Measurements from ENCODE around the gene UBASH3A. TPM values are rescaled to one million over a fixed set of nuclear protein-coding genes. Genes with fewer than 3 reads are reported as not detected.

UBASH3A gene
- total RNA-seq, 1 donor from 2014 or later = not detected

GRCh38 chr21:42364304-42364865 is 39.3 kb upstream of the UBASH3A start:
- no peaks in the 10 kb centered on the region for H3K27me3 ChIP-seq (ENCODE audit: control insufficient read depth, insufficient read depth, low read length)
- no peak for DNase-seq (ENCODE audit: low read depth)
- no peaks in the 10 kb centered on the region for H3K36me3 ChIP-seq (ENCODE audit: control insufficient read depth, insufficient read depth, low read length)
- FAIRE-seq = no peak
- no peak for TF ChIP-seq CTCF (IDR thresholded peaks at IDR 0.05; ENCODE audit: insufficient read depth, low read length, severe bottlenecking)
- H3K4me3 ChIP-seq (ENCODE audit: low read depth, low read length) = no peak overlapping the region

- FAIRE-seq (no peak), DNase-seq (ENCODE audit: low read depth) (no peak)
- H3K27me3 ChIP-seq (ENCODE audit: control insufficient read depth, insufficient read depth, low read length) = no peaks in the 10 kb centered on the region
- H3K4me3 ChIP-seq (ENCODE audit: low read depth, low read length) = no peak overlapping the region
- no peaks in the 10 kb centered on the region for H3K36me3 ChIP-seq (ENCODE audit: control insufficient read depth, insufficient read depth, low read length)
- no peak for TF ChIP-seq CTCF (IDR thresholded peaks at IDR 0.05; ENCODE audit: insufficient read depth, low read length, severe bottlenecking)
Measured at GRCh38 chr21:42365770-42366169, 37.9 kb upstream of the UBASH3A start.

DNA sequence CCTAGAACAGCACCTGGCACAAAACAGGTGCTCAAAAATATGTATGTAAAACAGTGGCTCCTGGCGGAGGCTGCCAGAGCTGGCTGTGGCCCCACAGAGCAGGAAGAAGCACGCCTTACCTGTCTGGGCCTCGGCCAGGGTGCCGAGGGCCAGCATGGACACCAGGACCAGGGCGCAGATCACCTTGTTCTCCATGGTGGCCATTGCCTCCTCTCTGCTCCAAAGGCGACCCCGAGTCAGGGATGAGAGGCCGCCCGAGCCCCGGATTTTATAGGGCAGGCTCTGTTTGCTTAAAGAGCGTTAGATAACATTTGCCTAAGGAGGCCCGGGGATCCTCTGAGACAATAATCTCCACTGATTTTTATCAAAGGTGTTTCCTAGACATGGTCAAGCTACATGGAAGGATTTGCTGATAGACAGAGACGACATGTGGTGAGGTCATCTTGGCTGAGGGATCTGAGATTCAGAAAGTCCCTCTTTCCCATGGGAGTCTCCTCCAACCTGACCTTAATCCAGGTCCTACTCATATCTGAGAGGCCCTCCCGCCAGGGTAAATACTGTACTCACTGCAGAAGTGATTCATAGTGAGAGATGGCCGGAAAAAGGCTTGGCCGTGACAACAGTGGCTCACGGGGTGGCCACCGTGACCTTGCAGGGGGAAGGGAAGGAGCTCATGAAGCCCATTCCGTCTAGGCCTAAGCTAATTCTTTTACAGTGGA is 37.3 kb upstream of the UBASH3A start, which contains the start of gene TFF1:
TSS of gene TFF1 (minus strand) at position 244 of the 719 bp plus-strand sequence. CDS start at position 204, 40 bp downstream.
- FAIRE-seq (peak; percentile 83), DNase-seq (ENCODE audit: low read depth) (peak; percentile 45)
- H3K27me3 ChIP-seq (ENCODE audit: control insufficient read depth, insufficient read depth, low read length) = no peaks in the 10 kb centered on the region
- no peak within 1 kb of the TSS for H3K4me3 ChIP-seq (ENCODE audit: low read depth, low read length)
- H3K36me3 ChIP-seq (ENCODE audit: control insufficient read depth, insufficient read depth, low read length) = no peaks in the 10 kb centered on the region
- TF ChIP-seq CTCF (IDR thresholded peaks at IDR 0.05; ENCODE audit: insufficient read depth, low read length, severe bottlenecking) = no peak

GRCh38 chr21:42367367-42368165 is 36.1 kb upstream of the UBASH3A start:
- no peaks in the 10 kb centered on the region for H3K27me3 ChIP-seq (ENCODE audit: control insufficient read depth, insufficient read depth, low read length)
- no peak for TF ChIP-seq CTCF (IDR thresholded peaks at IDR 0.05; ENCODE audit: insufficient read depth, low read length, severe bottlenecking)
- no peaks in the 10 kb centered on the region for H3K36me3 ChIP-seq (ENCODE audit: control insufficient read depth, insufficient read depth, low read length)
- FAIRE-seq = no peak
- no peak overlapping the region for H3K4me3 ChIP-seq (ENCODE audit: low read depth, low read length)
- DNase-seq (ENCODE audit: low read depth) = no peak

GRCh38 chr21:42369821-42370220 is 33.9 kb upstream of the UBASH3A start:
- H3K27me3 ChIP-seq (ENCODE audit: control insufficient read depth, insufficient read depth, low read length) = no peaks in the 10 kb centered on the region
- no peak for TF ChIP-seq CTCF (IDR thresholded peaks at IDR 0.05; ENCODE audit: insufficient read depth, low read length, severe bottlenecking)
- FAIRE-seq = no peak

More at GRCh38 chr21:42369821-42370220, 33.9 kb upstream of the UBASH3A start:
- Histone ChIP-seq H3K4me3 (ENCODE audit: low read depth, low read length) (no peak overlapping the region), H3K36me3 (ENCODE audit: control insufficient read depth, insufficient read depth, low read length) (no peaks in the 10 kb centered on the region)
- DNase-seq (ENCODE audit: low read depth) = no peak

All from bronchial epithelial cell (primary cell).